Epidermal melanocyte (primary cell): ENCODE results near the gene EFCC1.
"Not testable (repeated sequence)": the region's sequence is repeated elsewhere in the genome, so short reads cannot be mapped to it uniquely, and the experiment has no call there.

Experiments used
- DNase-seq: peaks from one replicate; pipeline ENCODE4 v3.0.0; 2011; ENCODE audit warnings: low spot score; ENCODE audit not compliant: insufficient read length

The EFCC1 gene

GRCh38 chr3:129077222-129077621, 76.1 kb downstream of the EFCC1 start:
- DNase-seq: no peak

GRCh38 chr3:129078510-129078909, 77.4 kb downstream of the EFCC1 start:
- DNase-seq: no peak

- DNase-seq: no peak
These were observed 80.4 kb downstream of the EFCC1 start for GRCh38 chr3:129081503-129081902.

- DNase-seq: no peak
These were observed 80.9 kb downstream of the EFCC1 start for GRCh38 chr3:129082026-129082425.

GRCh38 chr3:129084501-129084900, 83.4 kb downstream of the EFCC1 start:
- no peak for DNase-seq

GRCh38 chr3:129085165-129085715, 84.1 kb downstream of the EFCC1 start:
- DNase-seq: no peak

GRCh38 chr3:129085818-129086217, 84.7 kb downstream of the EFCC1 start:
- DNase-seq: no peak

GRCh38 chr3:129087138-129087702, 86.1 kb downstream of the EFCC1 start:
- DNase-seq: no peak

GRCh38 chr3:129087904-129088303, 86.8 kb downstream of the EFCC1 start:
- not testable (repeated sequence) for DNase-seq

GRCh38 chr3:129088312-129088711, 87.2 kb downstream of the EFCC1 start:
- DNase-seq: not testable (repeated sequence)
